ENCODE results near the gene EXTL2. TPM values are rescaled to one million over a fixed set of nuclear protein-coding genes. Genes with fewer than 3 reads are reported as not detected.

The EXTL2 gene
- total and polyA plus RNA-seq, 9 of the 15 experiments (the other 6 are each of a cell fraction or from before 2014, with no cell fraction given) = 8.5 to 40.7 (median 26.0) TPM

GRCh38 chr1:100904528-100904927, 9.9 kb upstream of the EXTL2 start:
- no peak overlapping the region for H3K4me3 ChIP-seq
- in situ Hi-C loops (cut with MboI) (no loop called here), intact Hi-C loops (cut with micrococcal nuclease) (no loop called here)
- no peak overlapping the region for H2AFZ ChIP-seq (ENCODE audit: low read depth, low read length)
- peaks cover 5% of the 10 kb centered on the region; the same call in 1 of the 3 replicates for H3K79me2 ChIP-seq (ENCODE audit: control insufficient read depth, insufficient read depth, low read length)
- H3K9ac ChIP-seq (ENCODE audit: insufficient read depth in 1 of 2, low read depth in 2 of 2, low read length in 2 of 2) = no peak overlapping the region
- ATAC-seq (no peak), DNase-seq (ENCODE audit: extremely low read depth in 1 of 4, low spot score in 3 of 4) (no peak), FAIRE-seq (no peak)
- peaks cover 61% of the 10 kb centered on the region for H3K36me3 ChIP-seq (ENCODE audit: control insufficient read depth, insufficient read depth, low read length)
- H3K4me1 ChIP-seq (replicated peaks in 1 of 2; ENCODE audit: control insufficient read depth in 2 of 2, insufficient read depth in 2 of 2, low read length in 2 of 2) = no peaks in the 10 kb centered on the region
- H3K27ac ChIP-seq (ENCODE audit: extremely low read depth, low read depth, low read length) = no peak overlapping the region
- H3K27me3 ChIP-seq (ENCODE audit: control insufficient read depth in 2 of 2, insufficient read depth in 2 of 2, low read length in 2 of 2) = no peaks in the 10 kb centered on the region
- POLR2A ChIA-PET = no interaction called here
- H4K20me1 ChIP-seq (replicated peaks; ENCODE audit: control insufficient read depth, insufficient read depth, low read length) = no peaks in the 10 kb centered on the region
- no TSS peak for BruUV-seq (replicated peaks)
- H3K9me3 ChIP-seq (replicated peaks; ENCODE audit: control insufficient read depth, insufficient read depth, low read depth, low read length) = no peaks in the 10 kb centered on the region
- TF ChIP-seq ZNF79 (CRISPR knock-in tag; IDR thresholded peaks at IDR 0.05; ENCODE audit: low read depth) (no peak), ZNF592 (IDR thresholded peaks at IDR 0.05) (no peak), PKNOX1 (IDR thresholded peaks at IDR 0.05) (no peak), ZNF318 (IDR thresholded peaks at IDR 0.05; ENCODE audit: borderline replicate concordance in 1 of 2, low read depth in 1 of 2) (no peak)
- CTCF ChIA-PET (ENCODE audit: low intra/inter-chr PET ratio) = no interaction called here
- 100% methylated on average over 2 of the region's 2 CpGs for WGBS (ENCODE audit: insufficient coverage, low coverage, missing lambda C conversion rate)
- H3K9me1 ChIP-seq (ENCODE audit: control insufficient read depth, insufficient read depth, low read length) = no peaks in the 10 kb centered on the region
- H3K4me2 ChIP-seq (ENCODE audit: insufficient read depth, low read length) = no peak overlapping the region
